ENCODE results near the gene ZC2HC1B. TPM values are rescaled to one million over a fixed set of nuclear protein-coding genes. Genes with fewer than 3 reads are reported as not detected.

ZC2HC1B gene
- total RNA-seq, 2 experiments from 2014 or later: not detected

GRCh38 chr6:143840595-143841265 is 23.5 kb upstream of the ZC2HC1B start:
- Histone ChIP-seq H3K4me1 (ENCODE audit: insufficient read depth, low read length) (peaks cover 23% of the 10 kb centered on the region), H3K4me3 (ENCODE audit: low read length) (no peak overlapping the region), H3K36me3 (ENCODE audit: insufficient read depth, low read length) (peaks cover 8% of the 10 kb centered on the region), H3K27ac (ENCODE audit: low read depth in 1 of 2, low read length in 2 of 2) (no peak overlapping the region), H3K9me3 (ENCODE audit: control insufficient read depth in 1 of 2, insufficient read depth in 1 of 2, low read length in 2 of 2) (no peaks in the 10 kb centered on the region), H3K27me3 (ENCODE audit: control insufficient read depth in 1 of 2, insufficient read depth in 2 of 2, low read length in 2 of 2) (no peaks in the 10 kb centered on the region)
- Mint-ChIP-seq H3K4me3 (peak overlapping the region; percentile 72), H3K27ac (peak overlapping the region; percentile 66), H3K4me1 (ENCODE audit: low read depth) (peaks cover 23% of the 10 kb centered on the region), H3K36me3 (ENCODE audit: low read depth) (peaks cover 30% of the 10 kb centered on the region), H3K27me3 (no peaks in the 10 kb centered on the region), H3K9me3 (no peaks in the 10 kb centered on the region)
- ChIA-PET CTCF (no interaction called here), POLR2A (interaction anchor here (0.6 kb wide), 1 partner anchor 1663 kb away, joined by 3 read pairs; no protein-coding TSS in a partner anchor)
- intact Hi-C loops (cut with DNase I, micrococcal nuclease): loop anchor here (5.0 to 10.0 kb wide), 9 partner anchors 222 to 1693 kb away; partner anchors contain the start of genes ADAT2 (in 2 of the 2), PEX3 (in 2 of the 2), AIG1 (in 1 of the 2) and NMBR (in 1 of the 2)
- TF ChIP-seq CTCF (IDR thresholded peaks at IDR 0.05): no peak
- no peak for ATAC-seq (ENCODE audit: poor library complexity)
- no peak for DNase-seq

GRCh38 chr6:143842461-143842901 is 21.8 kb upstream of the ZC2HC1B start:
- H3K4me1 ChIP-seq (ENCODE audit: insufficient read depth, low read length): peaks cover 23% of the 10 kb centered on the region
- TF ChIP-seq CTCF (IDR thresholded peaks at IDR 0.05): no peak
- H3K27ac ChIP-seq (ENCODE audit: low read depth in 1 of 2, low read length in 2 of 2): peak overlapping the region; percentile 88 to 95
- peak overlapping the region; percentile 90 for H3K4me3 ChIP-seq (ENCODE audit: low read length)
- peaks cover 47% of the 10 kb centered on the region for H3K36me3 Mint-ChIP-seq (ENCODE audit: low read depth)
- H3K4me3 Mint-ChIP-seq: peak overlapping the region; percentile 98
- CTCF ChIA-PET: interaction anchor here (1.4 to 1.6 kb wide), 2 partner anchors 97 to 267 kb away, joined by 6 to 7 read pairs; no protein-coding TSS in a partner anchor
- intact Hi-C loops (cut with DNase I, micrococcal nuclease): loop anchor here (5.0 to 10.0 kb wide), 9 partner anchors 220 to 1695 kb away; partner anchors contain the start of genes ADAT2 (in 2 of the 2), PEX3 (in 2 of the 2), AIG1 (in 1 of the 2) and NMBR (in 1 of the 2)
- ATAC-seq (ENCODE audit: poor library complexity) (peak; percentile 52), DNase-seq (peak in 1 of 14 experiments; percentile 3)
- H3K27ac Mint-ChIP-seq: peak overlapping the region; percentile 98
- H3K9me3 Mint-ChIP-seq: no peaks in the 10 kb centered on the region
- H3K27me3 Mint-ChIP-seq: no peaks in the 10 kb centered on the region
- POLR2A ChIA-PET: interaction anchor here (0.9 to 2.1 kb wide), 13 partner anchors 17 to 1972 kb away, joined by 3 to 18 read pairs (median 6); partner anchors contain the start of genes ADAT2, FBXO30, FUCA2 and PEX3
- no peaks in the 10 kb centered on the region for H3K27me3 ChIP-seq (ENCODE audit: control insufficient read depth in 1 of 2, insufficient read depth in 2 of 2, low read length in 2 of 2)
- H3K36me3 ChIP-seq (ENCODE audit: insufficient read depth, low read length): peaks cover 25% of the 10 kb centered on the region
- no peaks in the 10 kb centered on the region for H3K9me3 ChIP-seq (ENCODE audit: control insufficient read depth in 1 of 2, insufficient read depth in 1 of 2, low read length in 2 of 2)
- H3K4me1 Mint-ChIP-seq (ENCODE audit: low read depth): peaks cover 36% of the 10 kb centered on the region

GRCh38 chr6:143842902-143843676 is 21.2 kb upstream of the ZC2HC1B start, which contains the start of gene LTV1:
Gene LTV1 (plus strand): TSS chr6:143843338. CDS start chr6:143843478, 140 bp downstream.
- H3K36me3 ChIP-seq (ENCODE audit: insufficient read depth, low read length): peaks cover 31% of the 10 kb centered on the region
- peaks cover 36% of the 10 kb centered on the region for H3K4me1 Mint-ChIP-seq (ENCODE audit: low read depth)
- H3K4me3 Mint-ChIP-seq: peak within 1 kb of the TSS; percentile 98
- H3K36me3 Mint-ChIP-seq (ENCODE audit: low read depth): peaks cover 53% of the 10 kb centered on the region
- ATAC-seq (ENCODE audit: poor library complexity) (peak; percentile 95), DNase-seq (peak; percentile 82 to 96 (median 88))
- no peaks in the 10 kb centered on the region for H3K9me3 Mint-ChIP-seq
- H3K27ac ChIP-seq (ENCODE audit: low read depth in 1 of 2, low read length in 2 of 2): peak within 1 kb of the TSS; percentile 88 to 95
- intact Hi-C loops (cut with DNase I, micrococcal nuclease): loop anchor here (1.0 to 10.0 kb wide), 10 partner anchors 219 to 1696 kb away; partner anchors contain the start of genes ADAT2 (in 2 of the 2), PEX3 (in 2 of the 2), AIG1 (in 1 of the 2) and NMBR (in 1 of the 2)
- H3K4me1 ChIP-seq (ENCODE audit: insufficient read depth, low read length): peaks cover 23% of the 10 kb centered on the region
- H3K27me3 Mint-ChIP-seq: no peaks in the 10 kb centered on the region
- ChIA-PET CTCF (interaction anchor here (1.3 to 1.6 kb wide), 4 partner anchors 97 to 393 kb away, joined by 3 to 7 read pairs (median 5); partner anchors contain the start of genes ADAT2 and PEX3), POLR2A (interaction anchor here (0.5 to 2.1 kb wide), 17 partner anchors 10 to 1972 kb away, joined by 3 to 18 read pairs (median 4); partner anchors contain the start of genes ADAT2, FBXO30, FUCA2 and PEX3)
- TF ChIP-seq CTCF (IDR thresholded peaks at IDR 0.05): no peak
- peak within 1 kb of the TSS; percentile 98 for H3K27ac Mint-ChIP-seq
- H3K9me3 ChIP-seq (ENCODE audit: control insufficient read depth in 1 of 2, insufficient read depth in 1 of 2, low read length in 2 of 2): no peaks in the 10 kb centered on the region
- H3K27me3 ChIP-seq (ENCODE audit: control insufficient read depth in 1 of 2, insufficient read depth in 2 of 2, low read length in 2 of 2): no peaks in the 10 kb centered on the region
- peak within 1 kb of the TSS; percentile 90 for H3K4me3 ChIP-seq (ENCODE audit: low read length)
